Subcutaneous abdominal adipose tissue (tissue), 5 donors: ENCODE data around the gene ARL3.

Experiments used
- H3K27ac ChIP-seq: one replicate; pipeline ENCODE4 v1.7.0; 2013; ENCODE audit warnings: low read depth, mild to moderate bottlenecking, inconsistent platforms, low read length, moderate library complexity
- H3K27me3 ChIP-seq, 5 donors: one replicate each; pipeline ENCODE4 v1.7.0; 2013; ENCODE audit warnings: low read length in 5 of 5, inconsistent platforms in 1 of 5; ENCODE audit not compliant: control insufficient read depth in 5 of 5, insufficient read depth in 4 of 5
- H3K36me3 ChIP-seq, 5 donors: one replicate each; pipeline ENCODE4 v1.7.0; 2013; ENCODE audit warnings: low read length in 5 of 5; ENCODE audit not compliant: control insufficient read depth in 5 of 5, insufficient read depth in 5 of 5
- H3K4me1 ChIP-seq, 5 donors: one replicate each; pipeline ENCODE4 v1.7.0; 2013; ENCODE audit warnings: low read length in 5 of 5, mild to moderate bottlenecking in 3 of 5, moderate library complexity in 1 of 5; ENCODE audit not compliant: control insufficient read depth in 5 of 5, insufficient read depth in 5 of 5
- H3K4me3 ChIP-seq, 5 donors: one replicate each; pipeline ENCODE4 v1.7.0; 2013; ENCODE audit warnings: low read length in 5 of 5, low read depth in 1 of 5
- H3K9ac ChIP-seq, 5 donors: one replicate each; pipeline ENCODE4 v1.7.0; 2013; ENCODE audit warnings: low read length in 5 of 5, mild to moderate bottlenecking in 4 of 5, moderate library complexity in 3 of 5
- H3K9me3 ChIP-seq, 5 donors: one replicate each; pipeline ENCODE4 v1.7.0; 2013; ENCODE audit warnings: low read length in 5 of 5; ENCODE audit not compliant: control insufficient read depth in 5 of 5
- donor health status: healthy.
- donor health status: healthy.
- donor health status: healthy.
- donor health status: healthy.
- donor health status: healthy.

ARL3 gene

DNA sequence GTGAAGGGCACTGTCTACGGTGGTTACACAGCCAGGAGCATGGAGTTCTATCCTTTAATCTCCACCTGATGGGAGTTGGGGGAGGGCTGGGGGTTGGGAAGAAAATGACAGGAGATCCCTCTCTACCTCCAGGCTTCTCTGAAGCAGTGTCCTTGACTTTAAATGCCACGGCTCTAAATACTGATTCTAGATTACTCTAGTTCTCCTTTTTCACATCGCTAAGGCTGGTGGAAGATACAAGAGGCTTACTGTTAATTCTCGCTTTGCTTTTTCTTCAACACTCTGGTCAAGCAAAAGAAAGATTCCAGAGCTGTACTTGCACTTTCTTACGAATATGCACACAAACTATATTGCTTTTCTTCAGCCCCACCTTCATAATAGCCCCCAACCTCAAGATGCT is 30.5 kb downstream of the ARL3 start:
- Histone ChIP-seq H3K4me3 (no peak overlapping the region), H3K4me1 (peaks cover 0 to 6% (median 4%) of the 10 kb centered on the region in 5 donors), H3K9ac (no peak overlapping the region), H3K27me3 (no peaks in the 10 kb centered on the region), H3K9me3 (no peaks in the 10 kb centered on the region), H3K36me3 (peaks cover 2 to 18% (median 11%) of the 10 kb centered on the region in 5 donors), H3K27ac (no peak overlapping the region)

DNA sequence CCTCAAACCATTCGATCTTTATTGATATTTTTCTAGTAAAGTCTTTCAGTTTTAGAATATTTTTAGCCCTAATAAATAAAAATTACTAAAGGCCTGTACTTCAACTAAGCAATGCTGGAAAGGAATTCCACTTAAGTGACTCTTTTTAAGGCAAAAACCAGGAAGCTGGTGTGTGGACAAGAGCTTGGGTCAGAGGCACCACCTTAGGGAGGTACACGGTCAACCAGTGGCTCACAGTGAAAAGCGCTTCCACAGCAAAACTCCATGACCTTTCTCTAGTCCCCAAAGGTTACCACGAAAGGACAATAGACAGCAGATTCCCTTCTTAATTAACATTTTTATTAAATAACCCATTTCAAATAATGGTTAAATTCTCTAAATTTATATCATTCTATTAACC is 31.2 kb downstream of the ARL3 start:
- H3K9ac ChIP-seq: no peak overlapping the region
- H3K27ac ChIP-seq: no peak overlapping the region
- H3K4me1 ChIP-seq: peaks cover 0 to 10% (median 5%) of the 10 kb centered on the region in 5 donors
- no peaks in the 10 kb centered on the region for H3K27me3 ChIP-seq
- H3K9me3 ChIP-seq: no peaks in the 10 kb centered on the region
- no peak overlapping the region for H3K4me3 ChIP-seq
- peaks cover under 1 to 18% (median 11%) of the 10 kb centered on the region in 5 donors for H3K36me3 ChIP-seq

DNA sequence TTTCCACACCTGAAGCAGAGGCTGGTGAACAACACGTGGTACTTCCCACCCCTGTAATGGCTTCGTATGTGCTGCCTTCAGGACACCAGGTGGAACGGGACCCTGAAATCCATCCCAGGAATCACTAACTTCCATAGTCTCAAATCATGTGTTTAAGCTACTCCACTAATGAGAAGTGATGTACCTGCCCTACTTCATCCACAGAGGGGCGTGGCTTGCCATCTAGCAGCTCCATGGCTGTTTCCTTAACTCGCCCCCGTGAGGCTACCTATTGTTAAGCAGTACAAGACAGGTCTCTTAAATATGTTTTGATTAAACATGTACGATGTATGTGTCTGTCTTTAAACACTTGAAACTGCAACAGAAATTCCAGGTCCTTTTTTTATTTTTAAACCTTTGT is 31.8 kb downstream of the ARL3 start:
- H3K9ac ChIP-seq: no peak overlapping the region
- no peak overlapping the region for H3K4me3 ChIP-seq
- H3K36me3 ChIP-seq: peaks cover 0 to 18% (median 11%) of the 10 kb centered on the region in 5 donors
- H3K4me1 ChIP-seq: peaks cover 0 to 14% (median 5%) of the 10 kb centered on the region in 5 donors
- H3K27ac ChIP-seq: no peak overlapping the region
- no peaks in the 10 kb centered on the region for H3K27me3 ChIP-seq
- H3K9me3 ChIP-seq: no peaks in the 10 kb centered on the region

DNA sequence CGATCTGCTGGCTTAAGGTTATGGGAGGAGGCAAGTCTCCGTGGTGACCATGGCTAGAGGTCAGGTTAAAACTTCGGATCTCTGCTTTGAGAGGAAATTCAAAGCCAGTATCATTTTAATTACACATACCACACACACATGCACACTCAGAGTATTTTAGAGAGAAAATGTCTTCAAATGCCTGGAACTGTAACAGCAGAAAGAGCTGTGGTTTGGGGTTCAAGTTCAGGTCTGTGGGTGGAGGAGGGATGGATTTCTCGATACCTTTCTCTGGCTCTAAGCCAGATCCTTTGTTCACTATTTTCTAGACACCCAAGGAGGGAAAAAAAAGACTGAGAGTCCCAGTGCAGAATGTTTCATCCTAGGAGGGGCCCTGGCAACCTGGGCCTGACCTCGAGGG is 32.5 kb downstream of the ARL3 start:
- Histone ChIP-seq H3K9ac (no peak overlapping the region), H3K27ac (no peak overlapping the region), H3K9me3 (no peaks in the 10 kb centered on the region)

DNA sequence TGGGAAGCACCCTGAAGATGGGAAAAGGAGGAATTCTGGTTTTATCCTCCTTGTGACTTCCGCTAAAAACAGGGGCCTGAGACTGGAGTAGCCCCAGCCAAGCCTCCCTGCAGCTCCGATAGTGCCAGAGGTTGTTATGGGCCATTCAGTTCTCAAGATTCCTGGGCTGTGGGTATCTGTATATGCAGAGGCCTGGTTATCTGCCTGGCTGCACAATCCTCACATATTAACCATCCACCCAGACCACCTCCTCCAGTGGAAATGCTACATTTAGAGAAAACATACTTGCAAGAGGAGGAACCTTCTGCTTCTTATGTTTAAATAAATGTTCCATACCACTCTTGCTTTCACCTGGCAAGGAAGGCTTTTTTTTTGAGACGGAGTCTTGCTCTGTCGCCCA is 34.6 kb downstream of the ARL3 start:
- no peak overlapping the region for H3K4me3 ChIP-seq
- no peak overlapping the region for H3K27ac ChIP-seq
- H3K27me3 ChIP-seq: no peaks in the 10 kb centered on the region
- H3K4me1 ChIP-seq: peaks cover 2 to 34% (median 21%) of the 10 kb centered on the region in 5 donors
- no peak overlapping the region for H3K9ac ChIP-seq
- H3K36me3 ChIP-seq: peaks cover 0 to 11% (median 5%) of the 10 kb centered on the region in 5 donors
- H3K9me3 ChIP-seq: no peaks in the 10 kb centered on the region

More for the DNA sequence above, 32.5 kb downstream of the ARL3 start:
- Histone ChIP-seq H3K4me1 (peaks cover 0 to 17% (median 5%) of the 10 kb centered on the region in 5 donors), H3K4me3 (no peak overlapping the region), H3K27me3 (no peaks in the 10 kb centered on the region), H3K36me3 (peaks cover 0 to 18% (median 11%) of the 10 kb centered on the region in 5 donors)

DNA sequence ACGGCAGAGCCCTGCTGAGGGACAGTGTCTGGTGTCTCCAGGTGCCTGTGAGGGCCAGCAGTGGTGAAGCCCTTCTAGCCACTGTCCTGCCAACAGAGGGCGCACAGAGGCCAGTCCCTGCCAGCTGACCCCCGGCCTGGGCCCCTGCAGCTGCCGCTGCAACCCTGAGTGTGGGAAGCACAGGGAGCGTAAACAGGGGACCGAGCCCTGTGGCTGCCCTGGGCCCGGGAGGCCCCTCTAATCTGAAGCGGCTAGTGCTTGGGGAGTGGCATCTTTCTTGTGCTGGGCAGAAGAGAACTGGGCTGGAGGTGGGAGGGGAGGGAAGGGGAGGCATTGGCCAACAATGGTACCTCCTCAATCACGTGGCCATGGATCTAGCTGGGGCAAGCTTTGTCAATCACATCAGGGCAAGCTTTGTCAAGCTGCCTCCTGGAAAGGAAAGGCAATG is 35.3 kb downstream of the ARL3 start:
- H3K9ac ChIP-seq: peak overlapping the region in 1 of 5 donors; percentile 17
- peak overlapping the region in 2 of 5 donors; percentile 12 to 51 for H3K4me3 ChIP-seq
- H3K27ac ChIP-seq: no peak overlapping the region
- H3K4me1 ChIP-seq: peaks cover 8 to 41% (median 28%) of the 10 kb centered on the region in 5 donors
- H3K9me3 ChIP-seq: no peaks in the 10 kb centered on the region
- H3K36me3 ChIP-seq: peaks cover 0 to 11% (median 5%) of the 10 kb centered on the region in 5 donors
- H3K27me3 ChIP-seq: no peaks in the 10 kb centered on the region

DNA sequence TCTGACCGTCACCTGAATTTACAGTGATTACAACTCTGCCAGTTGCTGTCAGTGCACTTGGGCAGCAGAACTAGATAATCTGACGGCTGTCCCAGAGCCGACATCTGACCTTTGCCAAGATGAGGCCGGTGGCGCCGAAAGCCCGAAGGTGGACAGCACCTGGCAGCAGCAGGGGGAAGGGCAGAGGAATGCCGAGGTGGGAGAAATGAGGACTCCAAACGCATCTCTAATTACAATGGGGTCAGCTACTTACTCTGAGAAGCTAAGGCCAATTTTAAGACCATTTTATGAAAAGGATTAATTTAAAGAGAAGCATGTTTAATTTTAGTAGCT is 36.2 kb downstream of the ARL3 start:
- H3K4me1 ChIP-seq: peaks cover 10 to 50% (median 37%) of the 10 kb centered on the region in 5 donors
- H3K27ac ChIP-seq: no peak overlapping the region
- H3K36me3 ChIP-seq: peaks cover 0 to 11% (median 5%) of the 10 kb centered on the region in 5 donors
- no peak overlapping the region for H3K4me3 ChIP-seq
- no peaks in the 10 kb centered on the region for H3K27me3 ChIP-seq
- no peak overlapping the region for H3K9ac ChIP-seq
- no peaks in the 10 kb centered on the region for H3K9me3 ChIP-seq

DNA sequence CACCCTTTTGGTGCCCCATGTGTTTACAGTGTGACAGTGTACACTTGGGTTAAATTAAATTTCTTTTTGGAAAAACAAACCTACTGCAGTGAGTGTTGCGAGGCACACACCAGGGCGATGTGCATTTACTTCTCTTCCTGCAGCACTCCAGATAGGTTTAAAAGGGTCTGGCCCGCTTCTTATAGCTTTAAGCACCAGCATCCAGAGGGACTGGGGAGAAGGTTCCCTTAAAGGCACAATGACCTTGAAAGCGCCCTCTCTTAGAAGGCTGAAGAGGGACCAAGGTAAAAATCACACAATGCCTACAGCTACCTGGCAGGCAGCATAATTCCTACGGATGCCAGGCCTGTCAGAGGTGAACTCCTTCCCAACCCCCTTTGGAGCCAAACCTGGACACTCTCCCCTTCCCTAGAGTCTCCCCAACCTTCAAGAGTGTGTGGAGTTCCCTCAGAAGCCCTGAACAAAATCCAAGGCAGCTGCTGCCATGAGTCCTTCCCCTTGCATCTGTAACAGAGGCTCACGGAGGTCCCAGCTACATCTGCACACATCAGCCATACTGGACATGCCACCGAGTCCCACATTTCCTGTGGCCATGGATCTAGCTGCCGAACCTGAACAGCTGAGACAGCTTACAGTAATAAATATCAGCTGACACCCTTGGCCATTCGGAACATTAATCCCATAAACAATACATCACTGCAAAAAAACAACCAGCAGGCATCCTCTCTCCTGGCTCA is 36.7 kb downstream of the ARL3 start:
- H3K4me3 ChIP-seq: no peak overlapping the region
- H3K27me3 ChIP-seq: no peaks in the 10 kb centered on the region
- no peaks in the 10 kb centered on the region for H3K9me3 ChIP-seq
- H3K36me3 ChIP-seq: peaks cover 0 to 11% (median 5%) of the 10 kb centered on the region in 5 donors
- no peak overlapping the region for H3K9ac ChIP-seq
- H3K4me1 ChIP-seq: peaks cover 10 to 54% (median 37%) of the 10 kb centered on the region in 5 donors
- no peak overlapping the region for H3K27ac ChIP-seq

DNA sequence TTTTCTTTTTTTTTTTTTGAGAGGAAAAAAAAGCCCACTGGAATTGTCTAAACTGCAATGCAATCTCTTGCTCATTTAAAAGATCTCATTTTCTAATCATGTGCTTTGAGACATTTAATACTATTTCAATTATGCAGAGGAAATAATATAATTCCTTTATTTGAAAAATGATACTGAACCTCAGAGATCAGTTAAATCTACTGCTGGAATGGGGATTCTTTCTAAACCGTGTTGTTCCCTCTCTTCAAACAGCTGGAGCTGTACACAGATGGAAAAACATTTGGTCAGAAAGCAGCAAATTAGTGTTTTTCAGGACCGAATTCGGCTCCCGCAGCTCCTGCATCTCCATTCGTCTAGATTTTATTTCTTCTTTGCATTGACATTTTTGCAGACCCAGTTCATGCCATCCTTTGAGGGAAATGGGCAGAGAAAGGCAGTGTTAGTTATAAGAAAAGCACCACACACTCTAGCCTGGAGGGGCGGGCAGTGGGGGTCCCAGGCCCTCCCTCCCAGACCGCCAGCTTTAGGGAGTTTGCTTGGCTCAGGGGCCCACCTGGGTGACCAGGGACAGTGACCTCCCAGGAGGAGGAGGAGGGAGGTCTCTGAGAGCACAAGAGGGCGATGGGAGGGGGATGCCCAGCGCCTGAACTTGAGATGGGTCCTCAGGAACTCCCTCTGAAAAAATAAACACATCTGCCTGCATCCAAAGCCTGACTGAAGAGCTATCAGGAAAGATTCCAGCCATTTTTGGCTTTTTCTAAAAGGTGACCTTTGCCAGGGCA is 37.5 kb downstream of the ARL3 start:
- Histone ChIP-seq H3K4me3 (no peak overlapping the region), H3K4me1 (peaks cover 10 to 54% (median 37%) of the 10 kb centered on the region in 5 donors), H3K9me3 (no peaks in the 10 kb centered on the region), H3K27ac (no peak overlapping the region), H3K36me3 (peaks cover 0 to 5% (median 0%) of the 10 kb centered on the region in 5 donors), H3K9ac (no peak overlapping the region), H3K27me3 (no peaks in the 10 kb centered on the region)
